Gastroesophageal sphincter (tissue), 4 donors: ENCODE data around the gene SH2D5. TPM values are rescaled to one million over a fixed set of nuclear protein-coding genes. Genes with fewer than 3 reads are reported as not detected.

ENCODE experiments used
- ATAC-seq: fragments of 150-250 bp; one replicate; pipeline ENCODE4 v1.9.1; 2016; ENCODE audit warnings: mild to moderate bottlenecking, moderate library complexity
- H3K27ac ChIP-seq, 4 donors: fragments of 200-600 bp; sonication (generic) in 3 of 4; 1 replicate in 3 of 4; 2 replicates in 1 of 4; pipeline ENCODE4 v1.5.1; 2016 to 2019
- H3K27me3 ChIP-seq: fragments of 200-600 bp; sonication (generic); one replicate; pipeline ENCODE4 v1.5.1; 2019
- H3K36me3 ChIP-seq, 2 donors: fragments of 200-600 bp; sonication (generic); one replicate each; pipeline ENCODE4 v1.5.1; 2019; ENCODE audit warnings: control low read depth in 1 of 2
- H3K4me1 ChIP-seq, 3 donors: fragments of 200-600 bp; sonication (generic); 1 replicate in 2 of 3; 2 replicates in 1 of 3; pipeline ENCODE4 v1.5.1; 2016 to 2019; ENCODE audit warnings: control low read depth in 2 of 3
- H3K4me3 ChIP-seq, 2 donors: fragments of 200-600 bp; sonication (generic); one replicate each; pipeline ENCODE4 v1.5.1; 2019; ENCODE audit warnings: mild to moderate bottlenecking in 1 of 2, moderate library complexity in 1 of 2
- H3K9me3 ChIP-seq, 3 donors: fragments of 200-600 bp; sonication (generic); one replicate each; pipeline ENCODE4 v1.5.1; 2017 to 2019; ENCODE audit warnings: control low read depth in 2 of 3
- EP300 ChIP-seq: sonication (generic); formaldehyde crosslinking; IDR thresholded peaks from one replicate; pipeline ENCODE4 v1.6.1; 2017; ENCODE audit warnings: antibody characterized with exemption, mild to moderate bottlenecking
- POLR2A ChIP-seq, 2 donors: fragments of 450-650 bp; IDR thresholded peaks; one replicate each; pipeline ENCODE4 v1.6.1; 2017; ENCODE audit warnings: antibody characterized with exemption in 2 of 2, mild to moderate bottlenecking in 2 of 2, moderate library complexity in 1 of 2
- POLR2AphosphoS5 ChIP-seq: sonication (generic); formaldehyde crosslinking; IDR thresholded peaks from one replicate; pipeline ENCODE4 v1.6.1; 2017; ENCODE audit warnings: antibody characterized with exemption
- WGBS, 2 donors: methylation state at CpG; one replicate each; pipeline ENCODE4 v1.1.5; 2018; ENCODE audit warnings: low coverage in 1 of 2; 5-methylcytosine and 5-hydroxymethylcytosine counted together
- total RNA-seq, 4 donors: library from RNA; depleted of rRNA; stranded (reverse); fragments of >200 nt; gene quantifications; one replicate each; pipeline ENCODE4 v1.1.0, GENCODE V29; 2016
- TF ChIP-seq, protein P1 (sequence below), 4 experiments: fragments of 200-600 bp in 2 of 4; fragments of 450-650 bp in 2 of 4; sonication (generic) in 1 of 4; IDR thresholded peaks; one replicate each; pipeline ENCODE4 v1.5.1; 2017 to 2019; ENCODE audit warnings: antibody characterized with exemption in 4 of 4, mild to moderate bottlenecking in 2 of 4, moderate library complexity in 2 of 4

The SH2D5 gene
- total RNA-seq, 4 donors from 2014 or later, result 0.47 to 6.9 (median 1.1) TPM

DNA sequence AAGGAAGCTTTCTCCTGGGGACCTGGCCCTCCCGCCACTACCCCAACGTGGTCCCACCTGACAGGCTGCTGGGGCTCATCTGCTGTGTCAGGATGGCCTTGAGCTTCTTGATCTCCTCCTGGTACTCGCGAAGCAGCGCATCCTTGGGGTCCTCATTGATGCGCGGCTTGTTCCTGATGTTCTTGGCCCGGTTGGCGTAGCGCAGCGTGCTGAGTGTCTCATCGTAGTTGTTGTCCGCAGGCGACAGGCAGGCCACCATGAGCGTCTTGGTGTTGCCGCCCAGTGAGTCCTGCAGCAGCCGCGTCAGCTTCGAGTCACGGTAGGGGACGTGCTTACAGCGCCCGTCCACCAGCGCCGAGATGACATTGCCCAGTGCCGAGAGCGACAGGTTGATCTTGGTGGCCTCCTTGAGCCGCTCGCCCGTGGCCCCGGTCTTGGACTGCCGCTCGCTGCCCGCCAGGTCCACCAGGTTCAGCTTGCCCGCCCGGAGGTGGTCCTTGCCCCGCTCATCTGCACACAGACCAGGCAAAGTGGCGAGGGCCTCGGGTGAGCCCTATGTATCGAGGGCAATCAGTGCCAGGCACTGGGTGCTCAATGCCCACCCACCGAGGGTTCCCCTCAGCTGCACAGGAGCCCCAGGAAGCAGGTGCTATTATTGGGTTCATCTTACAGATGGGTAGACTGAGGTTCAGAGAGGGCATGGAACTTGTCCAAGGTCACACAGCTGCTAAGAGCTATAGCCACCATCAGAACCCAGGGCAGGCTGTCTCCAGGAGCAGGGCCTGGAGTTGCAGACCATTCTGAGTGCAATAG is 27.9 kb downstream of the SH2D5 start:
- Histone ChIP-seq H3K27me3 (no peaks in the 10 kb centered on the region), H3K4me3 (no peak overlapping the region), H3K36me3 (no peaks in the 10 kb centered on the region), H3K27ac (no peak overlapping the region), H3K4me1 (no peaks in the 10 kb centered on the region), H3K9me3 (no peaks in the 10 kb centered on the region)
- 94% methylated on average over 7 of the region's 41 CpGs; no CpG with 5 or more reads in 1 of the 2 donors for WGBS, 2 donors
- no peak for ATAC-seq
- no peak for TF ChIP-seq POLR2A (IDR thresholded peaks at IDR 0.05)
- no peak for TF ChIP-seq EP300
- TF ChIP-seq POLR2AphosphoS5, result no peak
- TF ChIP-seq, protein P1, sequence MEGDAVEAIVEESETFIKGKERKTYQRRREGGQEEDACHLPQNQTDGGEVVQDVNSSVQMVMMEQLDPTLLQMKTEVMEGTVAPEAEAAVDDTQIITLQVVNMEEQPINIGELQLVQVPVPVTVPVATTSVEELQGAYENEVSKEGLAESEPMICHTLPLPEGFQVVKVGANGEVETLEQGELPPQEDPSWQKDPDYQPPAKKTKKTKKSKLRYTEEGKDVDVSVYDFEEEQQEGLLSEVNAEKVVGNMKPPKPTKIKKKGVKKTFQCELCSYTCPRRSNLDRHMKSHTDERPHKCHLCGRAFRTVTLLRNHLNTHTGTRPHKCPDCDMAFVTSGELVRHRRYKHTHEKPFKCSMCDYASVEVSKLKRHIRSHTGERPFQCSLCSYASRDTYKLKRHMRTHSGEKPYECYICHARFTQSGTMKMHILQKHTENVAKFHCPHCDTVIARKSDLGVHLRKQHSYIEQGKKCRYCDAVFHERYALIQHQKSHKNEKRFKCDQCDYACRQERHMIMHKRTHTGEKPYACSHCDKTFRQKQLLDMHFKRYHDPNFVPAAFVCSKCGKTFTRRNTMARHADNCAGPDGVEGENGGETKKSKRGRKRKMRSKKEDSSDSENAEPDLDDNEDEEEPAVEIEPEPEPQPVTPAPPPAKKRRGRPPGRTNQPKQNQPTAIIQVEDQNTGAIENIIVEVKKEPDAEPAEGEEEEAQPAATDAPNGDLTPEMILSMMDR (IDR thresholded peaks at IDR 0.05), result no peak

DNA sequence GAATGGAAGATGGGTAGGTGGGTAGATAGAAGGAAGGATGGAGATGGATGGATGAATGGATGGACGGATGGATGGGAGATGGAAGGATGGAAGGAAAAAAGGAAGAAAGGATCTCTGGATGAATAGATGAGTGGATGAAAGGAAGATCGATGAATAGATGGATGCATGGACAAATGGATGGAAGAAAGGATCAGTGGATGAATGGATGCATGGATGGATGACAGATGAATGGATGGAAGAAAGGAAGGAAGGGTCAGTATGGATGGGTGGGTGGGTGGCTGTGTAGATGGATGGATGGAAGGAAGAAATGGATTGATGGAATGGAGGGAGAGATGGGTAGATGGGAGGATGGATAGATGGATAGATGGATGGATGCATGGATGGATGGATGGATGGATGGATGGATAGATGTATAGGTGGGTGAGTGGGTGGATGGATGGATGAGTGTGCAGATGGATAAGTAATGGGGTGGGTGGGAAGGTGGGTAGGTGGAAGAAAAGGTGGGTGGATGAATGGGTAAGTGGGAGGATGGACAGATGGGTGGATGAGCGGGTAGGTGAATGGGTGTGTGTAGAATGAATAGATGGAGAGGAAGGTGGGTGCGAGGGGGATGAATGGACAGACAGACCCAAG is 29.3 kb downstream of the SH2D5 start:
- TF ChIP-seq, protein P1 (IDR thresholded peaks at IDR 0.05), result no peak
- TF ChIP-seq EP300 (no peak), POLR2AphosphoS5 (no peak), POLR2A (IDR thresholded peaks at IDR 0.05) (no peak)
- Histone ChIP-seq H3K9me3 (no peaks in the 10 kb centered on the region), H3K4me3 (no peak overlapping the region), H3K27me3 (no peaks in the 10 kb centered on the region), H3K4me1 (peaks cover 0 to 3% (median 0%) of the 10 kb centered on the region in 3 donors), H3K27ac (no peak overlapping the region), H3K36me3 (no peaks in the 10 kb centered on the region)
- WGBS, 2 donors, result 81 to 87% methylated on average over 3 to 4 of the region's 4 CpGs
- no peak for ATAC-seq

DNA sequence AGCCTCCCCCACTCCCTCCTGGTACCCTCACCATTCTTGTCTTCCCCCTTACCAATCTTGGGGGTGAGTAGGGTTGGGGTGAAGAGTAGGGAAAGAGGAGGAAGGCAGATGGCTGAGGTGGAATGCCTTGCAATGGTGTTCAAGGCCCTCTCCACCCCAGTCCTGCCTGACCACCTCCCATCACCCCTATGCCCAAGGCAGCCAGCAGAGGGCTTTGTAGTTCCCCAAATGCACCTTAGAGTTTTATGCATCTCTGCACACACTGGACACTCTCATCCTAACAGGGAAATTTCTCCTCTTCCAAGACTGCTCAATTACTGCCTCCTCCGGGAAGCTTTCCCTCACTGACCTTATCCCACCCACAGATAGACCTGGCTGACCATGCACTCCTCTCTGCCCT is 30.1 kb downstream of the SH2D5 start:
- Histone ChIP-seq H3K4me3 (no peak overlapping the region), H3K9me3 (no peaks in the 10 kb centered on the region), H3K4me1 (peaks cover 0 to 12% (median 0%) of the 10 kb centered on the region in 3 donors), H3K27me3 (no peaks in the 10 kb centered on the region), H3K36me3 (no peaks in the 10 kb centered on the region), H3K27ac (no peak overlapping the region)
- TF ChIP-seq POLR2AphosphoS5 (no peak), EP300 (no peak), POLR2A (IDR thresholded peaks at IDR 0.05) (no peak)
- TF ChIP-seq, protein P1 (IDR thresholded peaks at IDR 0.05), result no peak
- WGBS, 2 donors, result 60 to 83% methylated on average over 1 of the region's 1 CpG
- no peak for ATAC-seq

- WGBS, 2 donors, result 95% methylated on average over 3 of the region's 5 CpGs; no CpG with 5 or more reads in 1 of the 2 donors
- no peak overlapping the region for H3K4me3 ChIP-seq
- H3K27ac ChIP-seq, result no peak overlapping the region
- TF ChIP-seq, protein P1 (IDR thresholded peaks at IDR 0.05), result no peak
- no peak for TF ChIP-seq EP300
- no peaks in the 10 kb centered on the region for H3K9me3 ChIP-seq
- peaks cover 0 to 17% (median 0%) of the 10 kb centered on the region in 3 donors for H3K4me1 ChIP-seq
- no peak for ATAC-seq
- no peaks in the 10 kb centered on the region for H3K27me3 ChIP-seq
- no peaks in the 10 kb centered on the region for H3K36me3 ChIP-seq
These were observed 30.7 kb downstream of the SH2D5 start for GRCh38 chr1:20701847-20702246.

DNA sequence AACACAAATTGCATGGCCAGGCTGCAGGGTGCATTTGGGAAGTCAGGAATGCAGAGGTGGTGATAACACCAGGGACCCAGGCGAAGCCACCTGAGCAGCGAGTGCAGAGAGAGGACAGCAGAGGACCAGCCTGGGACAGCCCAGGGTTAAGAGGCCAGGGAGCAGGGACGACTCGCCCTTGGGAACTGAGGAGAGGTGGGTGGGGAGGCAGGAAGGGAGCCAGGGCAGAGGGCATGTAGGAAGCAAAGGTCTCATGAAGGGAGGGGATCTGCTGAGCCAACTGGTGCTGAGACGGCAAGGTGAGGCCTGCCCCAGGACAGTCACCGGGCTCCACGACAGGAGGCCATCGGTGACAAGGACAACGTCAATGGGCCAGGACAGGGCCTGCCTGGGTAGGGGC is 31.1 kb downstream of the SH2D5 start:
- no peak for TF ChIP-seq POLR2A (IDR thresholded peaks at IDR 0.05)
- no peak for TF ChIP-seq EP300
- TF ChIP-seq, protein P1 (IDR thresholded peaks at IDR 0.05), result no peak
- no peak for TF ChIP-seq POLR2AphosphoS5
- no peak for ATAC-seq
- WGBS, 2 donors, result 97 to 98% methylated on average over 4 to 5 of the region's 9 CpGs

More for the DNA sequence above, 31.1 kb downstream of the SH2D5 start:
- H3K4me3 ChIP-seq, result no peak overlapping the region
- no peaks in the 10 kb centered on the region for H3K9me3 ChIP-seq
- no peaks in the 10 kb centered on the region for H3K27me3 ChIP-seq
- no peak overlapping the region for H3K27ac ChIP-seq
- H3K4me1 ChIP-seq, result peaks cover 0 to 21% (median 0%) of the 10 kb centered on the region in 3 donors
- H3K36me3 ChIP-seq, result no peaks in the 10 kb centered on the region
